Hematopoietic multipotent progenitor cell treated with erythropoietin and hydrocortisone succinate and interleukin-3 and kit ligand, for 15 days (in vitro differentiated cells): Measurements from ENCODE around the gene KIAA0586.
"Not testable (repeated sequence)": the region's sequence is repeated elsewhere in the genome, so short reads cannot be mapped to it uniquely, and the experiment has no call there.

Experiments
- DNase-seq: peaks from one replicate; pipeline ENCODE4 v3.0.0-alpha.2; 2015; ENCODE audit warnings: low spot score

Gene KIAA0586

GRCh38 chr14:58427281-58428117 lies at the start of gene KIAA0586, which contains the start of gene TIMM9:
Gene KIAA0586 (plus strand): TSS chr14:58427719. CDS start chr14:58428265, 546 bp downstream.
Gene TIMM9 (minus strand): TSS chr14:58427531. CDS start chr14:58411945, 15,586 bp downstream.
- peak; percentile 98 for DNase-seq

GRCh38 chr14:58390830-58391229 lies 36.7 kb upstream of the KIAA0586 start:
- DNase-seq: no peak

- DNase-seq: no peak
These were observed 32.0 kb upstream of the KIAA0586 start for GRCh38 chr14:58395562-58395811.

DNA sequence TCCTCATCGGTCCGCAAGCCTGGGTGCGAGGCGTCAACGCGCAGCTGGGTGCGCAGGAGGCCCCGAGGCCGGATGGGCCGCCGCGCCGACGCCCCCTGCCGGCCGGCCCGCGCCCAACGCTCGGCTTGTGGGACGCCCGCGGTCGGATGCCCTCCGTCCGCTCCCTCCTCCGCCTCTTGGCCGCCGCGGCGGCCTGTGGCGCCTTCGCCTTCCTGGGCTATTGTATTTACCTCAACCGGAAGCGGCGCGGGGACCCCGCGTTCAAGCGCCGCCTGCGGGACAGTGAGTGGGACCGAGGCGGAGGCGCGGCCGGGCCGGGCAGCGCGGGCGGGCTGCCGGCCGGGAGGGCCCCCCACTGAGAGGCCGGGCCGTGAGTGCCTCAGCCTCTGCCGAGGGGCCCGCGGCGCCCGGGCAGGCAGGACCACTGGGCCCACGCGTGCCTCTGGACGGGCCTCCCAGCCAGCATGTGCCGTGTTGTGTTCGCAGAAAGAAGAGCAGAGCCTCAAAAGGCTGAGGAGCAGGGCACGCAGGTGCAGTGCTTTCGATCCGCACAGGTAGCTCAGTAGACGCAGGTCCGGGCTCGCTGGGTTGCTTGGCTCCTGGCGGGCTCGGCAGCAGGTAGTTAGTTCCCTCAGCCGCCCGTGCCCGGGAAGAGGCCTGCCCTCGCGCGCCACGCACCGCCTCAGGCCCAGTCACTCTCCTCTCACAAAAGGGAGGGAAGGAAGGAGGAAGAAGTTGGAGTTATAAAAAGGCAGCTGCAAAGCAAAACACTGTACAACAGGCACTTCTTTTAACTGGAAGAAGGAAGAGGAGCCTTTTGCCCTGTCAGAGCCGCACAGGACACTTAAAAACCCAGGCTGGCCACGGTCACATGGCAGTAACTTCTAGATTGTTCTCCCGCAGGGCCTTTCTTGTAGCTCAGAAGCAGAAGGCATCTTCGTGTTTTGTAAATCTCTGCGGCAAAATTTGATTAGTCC lies 31.4 kb upstream of the KIAA0586 start, which contains the start of gene TOMM20L:
Gene TOMM20L, plus strand, starts transcription at position 119 of the 977 bp plus-strand sequence. Its CDS starts 28 bp downstream, at position 147.
- peak; percentile 80 for DNase-seq

- no peak for DNase-seq
These were observed 30.4 kb upstream of the KIAA0586 start for GRCh38 chr14:58397156-58397555.

DNA sequence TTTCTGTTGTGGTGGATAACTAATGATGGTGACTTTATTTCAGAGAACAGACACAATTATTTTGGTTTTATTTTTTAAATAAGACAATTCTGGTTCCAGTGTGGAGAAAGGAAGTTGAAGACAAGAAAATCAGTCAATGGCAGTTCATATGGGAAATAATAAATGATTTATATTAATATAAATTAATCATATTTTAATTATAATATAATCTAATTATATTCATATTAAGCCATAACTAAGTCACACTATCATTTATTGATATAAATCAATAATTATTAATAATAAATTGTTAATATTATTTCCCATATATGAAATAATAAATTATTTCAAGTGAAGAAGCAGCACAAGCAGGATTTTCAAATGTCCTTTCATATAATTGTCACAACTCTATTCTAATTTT lies 29.0 kb upstream of the KIAA0586 start:
- no peak for DNase-seq

DNA sequence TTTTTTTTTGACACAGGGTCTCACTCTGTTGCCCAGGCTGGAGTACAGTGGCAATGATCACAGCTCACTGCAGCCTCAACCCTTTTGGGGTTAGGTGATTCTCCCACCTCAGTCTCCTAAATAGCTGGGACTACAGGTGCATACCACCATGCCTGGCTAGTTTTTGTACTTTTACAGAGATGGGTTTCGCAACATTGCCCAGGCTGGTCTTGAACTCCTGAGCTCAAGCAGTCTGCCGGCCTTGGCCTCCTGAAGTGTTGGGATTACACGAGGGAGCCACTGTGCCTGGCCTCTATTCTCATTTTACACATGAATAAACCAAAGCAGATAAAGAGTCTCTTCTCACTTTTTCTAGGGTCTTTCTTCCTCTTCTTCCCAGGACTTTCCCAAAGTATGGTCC lies 28.6 kb upstream of the KIAA0586 start:
- DNase-seq: no peak

DNA sequence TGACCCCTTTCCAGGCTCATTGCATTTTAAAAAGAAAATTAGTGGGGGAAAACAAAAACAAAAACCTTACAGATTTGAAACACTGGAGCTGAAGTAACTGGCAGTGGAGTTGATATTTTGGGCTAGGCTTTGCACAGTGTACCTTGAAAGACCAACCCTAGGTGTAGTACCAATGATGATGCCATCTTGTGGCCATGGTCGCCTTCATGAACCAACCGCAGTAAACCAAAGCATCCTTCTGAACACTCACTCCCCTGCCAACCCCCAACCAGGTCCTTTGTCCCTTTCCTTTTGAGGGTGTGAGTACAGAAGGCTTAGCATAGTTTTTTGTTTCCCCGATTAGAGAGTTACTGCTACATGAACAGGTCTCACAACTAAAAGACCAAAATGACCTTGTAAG lies 25.9 kb upstream of the KIAA0586 start:
- no peak for DNase-seq

GRCh38 chr14:58408681-58409215 lies 18.8 kb upstream of the KIAA0586 start:
- DNase-seq: no peak

DNA sequence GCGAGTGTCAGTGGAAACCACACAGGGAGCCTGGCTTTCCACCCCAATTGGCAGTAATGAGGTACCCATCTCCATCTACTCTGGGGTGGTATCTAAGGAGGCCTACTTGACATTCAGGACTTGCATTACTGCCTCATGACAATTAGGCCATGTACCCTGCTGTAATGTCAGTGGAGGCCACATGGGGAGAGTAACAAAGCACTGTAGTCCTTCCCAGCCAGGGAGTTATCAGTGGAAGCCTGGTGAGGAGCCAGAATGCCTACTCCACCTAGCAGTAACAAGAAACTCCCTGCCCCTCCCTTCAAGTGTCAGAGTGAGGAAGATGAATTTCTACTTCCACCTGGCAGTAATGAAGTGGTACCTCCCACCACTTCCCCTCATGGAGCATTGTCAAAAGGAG lies 12.7 kb upstream of the KIAA0586 start:
- DNase-seq: peak; percentile 54

- DNase-seq: no peak
These were observed 11.6 kb upstream of the KIAA0586 start for GRCh38 chr14:58415636-58416547.

GRCh38 chr14:58416934-58417333 lies 10.6 kb upstream of the KIAA0586 start:
- not testable (repeated sequence) for DNase-seq

- no peak for DNase-seq
These were observed 744 bp upstream of the KIAA0586 start for GRCh38 chr14:58426670-58427280.

DNA sequence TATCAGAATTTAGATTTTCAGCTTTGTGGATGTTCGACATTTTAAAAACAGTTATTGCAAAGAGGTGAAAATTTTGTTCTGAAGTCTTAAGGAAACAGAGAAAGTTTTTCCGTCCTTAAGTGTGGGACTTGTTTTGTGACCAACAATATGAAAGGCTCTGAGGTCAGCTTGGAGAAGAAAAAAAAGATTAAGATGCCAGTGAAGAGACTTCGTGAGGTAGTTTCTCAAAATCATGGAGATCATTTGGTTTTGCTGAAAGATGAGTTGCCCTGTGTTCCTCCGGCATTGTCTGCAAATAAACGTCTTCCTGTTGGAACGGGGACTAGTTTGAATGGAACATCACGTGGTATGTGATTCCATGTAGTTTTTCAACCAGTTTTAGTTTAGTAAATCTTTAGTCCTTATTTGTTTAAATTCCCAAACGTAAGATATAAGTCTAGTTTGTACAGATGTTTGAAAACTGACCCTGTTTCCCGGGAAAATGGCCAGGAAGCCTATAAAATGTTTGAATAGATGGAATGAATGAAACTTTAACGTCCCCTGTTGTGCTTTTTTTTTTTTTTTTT lies 682 bp downstream of the KIAA0586 start:
- DNase-seq: peak; percentile 33

GRCh38 chr14:58430156-58430555 lies 2.6 kb downstream of the KIAA0586 start:
- DNase-seq: peak; percentile 45

DNA sequence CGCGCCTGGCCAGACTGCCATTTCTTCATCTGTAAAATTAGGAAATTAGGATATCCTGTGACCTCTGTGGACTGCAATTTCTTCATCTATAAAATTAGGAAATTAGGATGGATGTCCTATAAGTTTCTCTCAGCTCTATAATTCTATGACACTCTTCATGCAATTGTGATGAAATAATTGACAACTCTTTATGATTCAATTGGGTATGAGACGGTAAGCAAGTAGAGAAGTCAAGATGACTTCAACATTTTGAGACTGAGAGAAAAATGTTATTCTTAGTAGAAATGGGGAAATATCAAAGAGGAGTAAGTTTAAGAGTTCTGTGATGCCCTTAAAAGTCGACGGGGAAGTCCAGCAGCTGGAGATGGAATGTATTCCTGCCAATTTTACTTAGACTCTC lies 12.0 kb downstream of the KIAA0586 start:
- DNase-seq: no peak

DNA sequence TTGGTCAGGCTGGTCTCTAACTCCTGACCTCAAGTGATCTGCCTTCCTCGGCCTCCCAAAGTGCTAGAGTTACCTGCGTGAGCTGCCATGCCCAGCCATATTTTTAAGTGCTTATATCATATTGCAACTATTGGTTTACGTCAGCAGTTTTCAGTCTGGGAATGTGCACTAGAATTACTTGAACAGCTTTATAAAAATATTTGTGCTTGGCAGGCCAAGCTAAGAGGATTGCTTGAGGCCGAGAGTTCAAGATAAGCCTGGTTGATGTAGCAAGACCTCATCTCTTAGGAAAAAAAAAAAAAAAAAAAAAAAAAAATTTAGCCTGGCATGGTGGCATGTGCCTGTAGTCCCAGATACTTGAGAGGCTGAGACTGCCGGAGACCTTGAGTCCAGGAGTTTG lies 17.1 kb downstream of the KIAA0586 start:
- DNase-seq: no peak

GRCh38 chr14:58455593-58456265 lies 28.2 kb downstream of the KIAA0586 start:
- DNase-seq: no peak

- no peak for DNase-seq
These were observed 33.3 kb downstream of the KIAA0586 start for GRCh38 chr14:58460772-58461171.

DNA sequence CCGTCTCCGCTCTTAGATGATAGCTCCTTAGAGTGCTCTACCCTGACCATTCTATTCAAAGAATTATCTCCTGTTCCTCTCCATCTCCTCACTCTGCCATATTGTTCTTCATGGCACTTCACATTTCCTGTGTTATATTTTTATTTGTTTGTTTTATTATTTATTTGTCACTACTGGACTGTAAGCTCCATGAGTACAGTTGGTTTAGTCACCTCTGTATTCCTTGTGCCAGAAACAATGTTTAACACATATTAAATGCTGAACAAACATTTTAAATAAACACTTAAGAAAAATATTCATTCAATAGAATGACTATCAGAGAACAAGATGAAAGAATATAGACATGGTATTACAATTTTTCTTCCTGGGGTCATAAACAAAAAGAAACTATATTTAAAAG lies 35.6 kb downstream of the KIAA0586 start:
- DNase-seq: no peak
